Smooth muscle cell of the brain vasculature (primary cell): ENCODE data around the gene KCNK1.

Experiments
- DNase-seq: peaks from one replicate; pipeline ENCODE4 v3.0.0-alpha.2; 2012; ENCODE audit warnings: low read depth, low spot score

The KCNK1 gene

GRCh38 chr1:233636503-233636877 lies 22.6 kb downstream of the KCNK1 start:
- DNase-seq: no peak

GRCh38 chr1:233638513-233638912 lies 24.6 kb downstream of the KCNK1 start:
- DNase-seq: no peak

- DNase-seq: no peak
These were observed 25.7 kb downstream of the KCNK1 start for GRCh38 chr1:233639611-233640010.

- DNase-seq: no peak
These were observed 26.3 kb downstream of the KCNK1 start for GRCh38 chr1:233640179-233640578.

- no peak for DNase-seq
These were observed 27.1 kb downstream of the KCNK1 start for GRCh38 chr1:233641029-233641428.

GRCh38 chr1:233647073-233647472 lies 33.2 kb downstream of the KCNK1 start:
- no peak for DNase-seq

GRCh38 chr1:233647636-233648035 lies 33.7 kb downstream of the KCNK1 start:
- no peak for DNase-seq

GRCh38 chr1:233651061-233651460 lies 37.2 kb downstream of the KCNK1 start:
- DNase-seq: no peak

GRCh38 chr1:233651563-233652233 lies 37.8 kb downstream of the KCNK1 start:
- DNase-seq: no peak

GRCh38 chr1:233652526-233652925 lies 38.6 kb downstream of the KCNK1 start:
- DNase-seq: no peak

- no peak for DNase-seq
These were observed 40.9 kb downstream of the KCNK1 start for GRCh38 chr1:233654658-233655280.

- no peak for DNase-seq
These were observed 41.4 kb downstream of the KCNK1 start for GRCh38 chr1:233655301-233655740.

- no peak for DNase-seq
These were observed 42.2 kb downstream of the KCNK1 start for GRCh38 chr1:233656032-233656635.

- DNase-seq: no peak
These were observed 42.8 kb downstream of the KCNK1 start for GRCh38 chr1:233656687-233657086.

GRCh38 chr1:233657466-233657865 lies 43.6 kb downstream of the KCNK1 start:
- DNase-seq: no peak

GRCh38 chr1:233659495-233659894 lies 45.6 kb downstream of the KCNK1 start:
- DNase-seq: no peak

GRCh38 chr1:233661376-233662159 lies 47.7 kb downstream of the KCNK1 start:
- no peak for DNase-seq

- no peak for DNase-seq
These were observed 48.8 kb downstream of the KCNK1 start for GRCh38 chr1:233662575-233663304.

GRCh38 chr1:233664253-233664652 lies 50.3 kb downstream of the KCNK1 start:
- DNase-seq: no peak

GRCh38 chr1:233664804-233665574 lies 51.1 kb downstream of the KCNK1 start:
- DNase-seq: no peak
